Aorta (tissue), 5 donors: ENCODE results near the gene NFATC1. TPM values are rescaled to one million over a fixed set of nuclear protein-coding genes. Genes with fewer than 3 reads are reported as not detected.
A peak's percentile ranks its signal among the peaks of the same experiment; 100 is the strongest.

ENCODE experiments used
- ATAC-seq: fragments of 200-7000 bp; cut with Tn5 transposase; one replicate; pipeline ENCODE4 v1.9.1; 2022; ENCODE audit warnings: moderate library complexity; ENCODE audit not compliant: low FRiP score
- DNase-seq, 2 donors: peaks; one replicate each; pipeline ENCODE4 v3.0.0-alpha.2; 2020
- H3K27ac ChIP-seq, 2 donors: one replicate each; pipeline ENCODE4 v1.5.1; 2013; ENCODE audit warnings: low read length in 2 of 2, mild to moderate bottlenecking in 2 of 2, moderate library complexity in 2 of 2, control low read depth in 1 of 2, inconsistent platforms in 1 of 2, low read depth in 1 of 2
- H3K27me3 ChIP-seq, 2 donors: one replicate each; pipeline ENCODE4 v1.6.1; 2013; ENCODE audit warnings: control low read depth in 1 of 2, low read length in 1 of 2, mild to moderate bottlenecking in 1 of 2, moderate library complexity in 1 of 2; ENCODE audit not compliant: insufficient read depth in 2 of 2, control insufficient read depth in 1 of 2
- H3K36me3 ChIP-seq, 2 donors: one replicate each; pipeline ENCODE4 v1.6.1; 2013; ENCODE audit warnings: control low read depth in 1 of 2, low read length in 1 of 2, mild to moderate bottlenecking in 1 of 2; ENCODE audit not compliant: insufficient read depth in 2 of 2, control insufficient read depth in 1 of 2
- H3K4me1 ChIP-seq, 2 donors: one replicate each; pipeline ENCODE4 v1.6.1; 2013; ENCODE audit warnings: low read length in 2 of 2, control low read depth in 1 of 2, mild to moderate bottlenecking in 1 of 2, moderate library complexity in 1 of 2; ENCODE audit not compliant: insufficient read depth in 2 of 2, control insufficient read depth in 1 of 2
- H3K4me3 ChIP-seq, 2 donors: one replicate each; pipeline ENCODE4 v1.5.1; 2013; ENCODE audit warnings: low read length in 2 of 2, control low read depth in 1 of 2, mild to moderate bottlenecking in 1 of 2
- H3K9me3 ChIP-seq: one replicate; pipeline ENCODE4 v1.6.1; 2013; ENCODE audit warnings: mild to moderate bottlenecking, low read length; ENCODE audit not compliant: control insufficient read depth
- WGBS, 2 donors: extraction: QIAGEN DNeasy Blood & Tissue Kit; methylation state at CpG; one replicate each; pipeline ENCODE4 v1.1.7; 2013; 5-methylcytosine and 5-hydroxymethylcytosine counted together
- intact Hi-C, 2 donors: fragments of 100-400 bp; cut with DNase I; formaldehyde crosslinking; loops; one replicate each; pipeline versions ENCODE4 v1.14.2 to v1.15.0; 2022
- polyA plus RNA-seq, 2 donors: library from polyadenylated mRNA; stranded (reverse); fragments of 200-250 nt; gene quantifications; one replicate each; pipeline ENCODE4 v1.2.3, GENCODE V29; 2013
- total RNA-seq, 2 donors: library from RNA; stranded (reverse); fragmentation: NEBNext Ultra II Directional; extraction: Animal tissue kit (Norgen Biotek cat#: 25700); gene quantifications; one replicate each; pipeline ENCODE4 v1.2.1, GENCODE V29; 2021
- donor health status: healthy with polysubstance abuse.
- donor health status: Bipolar disorder and iron deficiency.
- donor health status: DM: no; HTN: no; CAD: no.
- donor health status: DM: no; HTN: no; CAD: no.
- donor health status: DM: yes; HTN: yes; CAD: no.

NFATC1 gene
- total and polyA plus RNA-seq, 4 donors, result 2.0 to 39.2 (median 22.2) TPM

GRCh38 chr18:79511271-79511670, 115.5 kb downstream of the NFATC1 start:
- intact Hi-C loops, result loop anchor here in 1 of 2 donors (10.0 kb wide), 1 partner anchor 64 kb away; no protein-coding TSS in a partner anchor
- peak; percentile 41 to 65 for DNase-seq
- no peak overlapping the region for H3K27ac ChIP-seq
- H3K9me3 ChIP-seq, result no peaks in the 10 kb centered on the region
- 97% methylated on average over 21 of the region's 21 CpGs for WGBS, 2 donors
- ATAC-seq, result no peak
- no peaks in the 10 kb centered on the region for H3K27me3 ChIP-seq
- no peak overlapping the region for H3K4me3 ChIP-seq
- H3K36me3 ChIP-seq, result no peaks in the 10 kb centered on the region
- H3K4me1 ChIP-seq, result no peaks in the 10 kb centered on the region

GRCh38 chr18:79511671-79512301, 116.1 kb downstream of the NFATC1 start:
- Histone ChIP-seq H3K9me3 (no peaks in the 10 kb centered on the region), H3K4me3 (no peak overlapping the region), H3K36me3 (no peaks in the 10 kb centered on the region), H3K27ac (no peak overlapping the region), H3K4me1 (no peaks in the 10 kb centered on the region), H3K27me3 (no peaks in the 10 kb centered on the region)
- WGBS, 2 donors, result 87 to 96% methylated on average over 32 of the region's 32 CpGs
- ATAC-seq, result no peak
- intact Hi-C loops, result loop anchor here in 1 of 2 donors (10.0 kb wide), 1 partner anchor 63 kb away; no protein-coding TSS in a partner anchor
- peak; percentile 37 to 75 for DNase-seq

DNA sequence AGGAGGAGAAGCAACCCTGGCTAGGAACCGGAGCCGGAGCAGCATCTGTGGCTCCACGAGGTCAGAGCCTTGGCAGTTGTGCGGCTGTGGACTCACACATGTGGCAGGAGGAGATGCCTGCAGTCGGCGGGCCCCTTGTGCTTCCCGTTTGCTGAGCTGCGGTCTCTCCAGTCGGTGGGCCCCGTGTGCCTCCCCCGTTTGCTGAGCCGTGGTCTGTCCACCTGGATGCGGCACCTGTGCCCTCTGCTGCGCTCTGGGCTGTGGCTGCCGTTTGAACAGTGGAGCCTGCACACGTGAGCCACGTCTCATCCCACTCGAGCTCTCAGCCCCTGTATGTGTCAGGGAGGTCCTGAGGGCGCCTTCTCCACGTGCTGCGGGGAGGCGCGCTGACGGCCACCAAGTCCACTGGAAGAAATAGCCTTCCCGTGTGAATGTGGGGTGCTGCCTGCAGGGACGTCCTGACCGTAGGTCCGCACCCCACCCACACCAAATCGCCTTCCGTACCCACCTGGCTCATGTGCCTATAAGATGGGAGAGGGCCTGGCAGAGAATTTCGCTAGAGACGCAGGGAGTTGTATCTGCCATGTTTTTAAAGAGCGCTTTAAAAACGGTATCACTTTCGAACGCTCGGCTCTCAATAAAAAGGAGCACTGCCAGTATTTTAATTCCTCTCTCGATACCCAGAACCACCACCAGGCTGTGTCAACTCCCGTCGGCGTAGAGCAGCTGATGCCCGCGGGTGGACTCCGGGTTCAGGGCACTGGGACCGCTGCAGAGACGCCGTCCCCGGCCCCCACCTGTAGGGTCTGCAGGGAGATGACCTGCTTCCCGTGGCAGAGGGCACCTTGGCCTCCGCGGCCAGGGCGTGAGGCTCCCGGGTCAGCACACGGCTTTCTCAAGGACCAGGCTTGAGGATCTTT, 117.0 kb downstream of the NFATC1 start:
- Histone ChIP-seq H3K36me3 (no peaks in the 10 kb centered on the region), H3K4me3 (no peak overlapping the region), H3K4me1 (no peaks in the 10 kb centered on the region), H3K9me3 (no peaks in the 10 kb centered on the region), H3K27me3 (no peaks in the 10 kb centered on the region), H3K27ac (no peak overlapping the region)
- no peak for ATAC-seq
- DNase-seq, result peak; percentile 33 to 72
- intact Hi-C loops, result loop anchor here in 1 of 2 donors (10.0 kb wide), 1 partner anchor 62 kb away; no protein-coding TSS in a partner anchor
- WGBS, 2 donors, result 95 to 97% methylated on average over 54 of the region's 54 CpGs

- no peak overlapping the region for H3K27ac ChIP-seq
- WGBS, 2 donors, result 98 to 99% methylated on average over 34 to 36 of the region's 36 CpGs
- H3K4me1 ChIP-seq, result no peaks in the 10 kb centered on the region
- DNase-seq (peak; percentile 43 to 72), ATAC-seq (no peak)
- no peaks in the 10 kb centered on the region for H3K27me3 ChIP-seq
- no peak overlapping the region for H3K4me3 ChIP-seq
- no peaks in the 10 kb centered on the region for H3K36me3 ChIP-seq
- intact Hi-C loops, result loop anchor here in 1 of 2 donors (10.0 kb wide), 1 partner anchor 61 kb away; no protein-coding TSS in a partner anchor
- no peaks in the 10 kb centered on the region for H3K9me3 ChIP-seq
Measured at GRCh38 chr18:79513381-79514081, 117.8 kb downstream of the NFATC1 start.

DNA sequence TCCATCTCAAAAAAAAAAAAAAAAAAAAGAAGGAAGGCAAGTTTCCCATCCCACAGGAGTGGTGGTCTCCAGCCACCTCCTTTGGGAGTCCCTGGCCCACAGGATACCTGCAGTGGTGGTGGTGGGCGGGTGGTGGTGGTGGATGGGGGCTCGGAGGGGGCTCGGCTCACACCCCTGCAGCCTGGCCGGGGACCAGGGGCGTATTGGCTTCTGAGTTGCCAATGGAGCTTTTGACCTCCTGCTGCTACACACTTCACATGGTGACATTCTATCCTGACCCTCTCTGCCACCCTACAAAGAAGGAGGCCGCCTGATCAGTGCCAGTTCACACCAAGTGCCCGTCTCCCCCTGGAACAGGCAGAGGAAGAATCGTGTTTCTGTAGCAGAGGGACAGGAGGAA, 119.6 kb downstream of the NFATC1 start:
- peak; percentile 27 to 47 for DNase-seq

DNA sequence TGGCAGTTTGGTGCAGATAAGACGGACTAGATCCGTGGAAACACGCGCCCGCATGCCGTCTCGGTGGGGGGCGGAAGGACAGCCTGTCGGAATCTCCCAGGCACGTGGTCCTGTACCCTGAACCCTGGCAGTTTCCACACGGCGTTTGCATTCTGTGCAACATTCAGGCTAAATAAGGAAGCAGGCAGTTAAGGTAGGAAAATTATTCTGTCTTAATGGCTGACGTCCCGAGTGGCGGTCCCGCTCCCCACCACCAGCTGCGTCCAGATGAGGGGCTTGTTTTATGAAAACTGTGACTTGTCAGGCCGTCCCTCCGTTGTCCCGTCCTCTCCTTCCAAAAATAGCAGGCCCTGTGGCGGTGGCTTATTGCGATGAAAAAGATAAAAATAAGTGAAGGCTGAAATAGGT, 120.2 kb downstream of the NFATC1 start:
- Histone ChIP-seq H3K27me3 (no peaks in the 10 kb centered on the region), H3K4me3 (no peak overlapping the region), H3K36me3 (no peaks in the 10 kb centered on the region), H3K4me1 (no peaks in the 10 kb centered on the region), H3K27ac (no peak overlapping the region), H3K9me3 (no peaks in the 10 kb centered on the region)
- WGBS, 2 donors, result 24 to 42% methylated on average over 22 of the region's 22 CpGs
- intact Hi-C loops, result loop anchor here in 1 of 2 donors (10.0 kb wide), 1 partner anchor 59 kb away; no protein-coding TSS in a partner anchor
- DNase-seq, result peak; percentile 41 to 55
- ATAC-seq, result no peak

More for the DNA sequence above, 119.6 kb downstream of the NFATC1 start:
- Histone ChIP-seq H3K36me3 (no peaks in the 10 kb centered on the region), H3K9me3 (no peaks in the 10 kb centered on the region), H3K4me1 (no peaks in the 10 kb centered on the region), H3K27ac (no peak overlapping the region), H3K4me3 (no peak overlapping the region), H3K27me3 (no peaks in the 10 kb centered on the region)
- ATAC-seq, result no peak
- WGBS, 2 donors, result 84 to 98% methylated on average over 7 to 8 of the region's 8 CpGs
- intact Hi-C loops, result loop anchor here in 1 of 2 donors (10.0 kb wide), 1 partner anchor 59 kb away; no protein-coding TSS in a partner anchor

DNA sequence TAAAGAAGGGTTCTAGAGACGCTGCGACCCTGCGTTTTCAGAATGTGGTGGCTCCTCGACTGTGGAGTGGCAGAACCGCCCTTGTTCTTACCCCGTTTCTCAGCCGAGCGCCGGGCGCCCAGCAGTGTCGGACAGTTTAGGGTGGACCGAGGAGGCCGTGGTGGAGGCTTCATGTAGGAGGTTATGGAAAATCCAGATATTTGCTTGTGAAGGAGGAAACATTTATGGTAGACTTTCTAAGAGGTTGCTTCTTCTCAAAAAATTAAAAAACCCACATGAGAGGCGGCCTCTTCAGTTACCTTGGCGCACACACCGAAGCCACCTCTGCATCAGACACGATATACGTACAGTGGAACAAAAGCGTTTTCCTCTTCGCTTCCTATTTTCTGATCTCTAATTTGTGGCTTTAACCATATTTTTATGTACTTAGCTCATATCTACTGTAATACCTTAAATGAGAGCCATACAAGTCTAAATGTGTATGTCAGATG, 120.8 kb downstream of the NFATC1 start:
- Histone ChIP-seq H3K9me3 (no peaks in the 10 kb centered on the region), H3K27ac (no peak overlapping the region), H3K4me3 (no peak overlapping the region), H3K36me3 (no peaks in the 10 kb centered on the region), H3K27me3 (no peaks in the 10 kb centered on the region), H3K4me1 (no peaks in the 10 kb centered on the region)
- whole genome bisulfite sequencing, 2 donors, result 92 to 94% methylated on average over 20 of the region's 20 CpGs
- no peak for ATAC-seq
- intact Hi-C loops, result loop anchor here in 1 of 2 donors (10.0 kb wide), 1 partner anchor 58 kb away; no protein-coding TSS in a partner anchor
- peak in 1 of 2 donors; percentile 52 for DNase-seq

- no peaks in the 10 kb centered on the region for H3K27me3 ChIP-seq
- no peaks in the 10 kb centered on the region for H3K9me3 ChIP-seq
- no peaks in the 10 kb centered on the region for H3K36me3 ChIP-seq
- peak in 1 of 2 donors; percentile 40 for DNase-seq
- WGBS, 2 donors, result 86 to 88% methylated on average over 13 of the region's 13 CpGs
- H3K4me1 ChIP-seq, result no peaks in the 10 kb centered on the region
- no peak overlapping the region for H3K27ac ChIP-seq
- intact Hi-C loops, result loop anchor here in 1 of 2 donors (10.0 kb wide), 1 partner anchor 57 kb away; no protein-coding TSS in a partner anchor
- no peak overlapping the region for H3K4me3 ChIP-seq
- ATAC-seq, result no peak
Measured at GRCh38 chr18:79517341-79517740, 121.6 kb downstream of the NFATC1 start.
